HG03280 (cell line): ENCODE measurements around the gene CIB4.

Experiments used
- ATAC-seq: cut with Tn5 transposase; IDR thresholded peaks from one replicate; pipeline ENCODE4 v1.9.1; 2021; ENCODE audit warnings: mild to moderate bottlenecking, moderate library complexity; ENCODE audit not compliant: unreplicated experiment

CIB4 gene

GRCh38 chr2:26609205-26609631, 31.9 kb downstream of the CIB4 start:
- ATAC-seq, result no peak

- ATAC-seq, result no peak
Observed at GRCh38 chr2:26608557-26608956, 32.6 kb downstream of the CIB4 start.

GRCh38 chr2:26607698-26608097, 33.5 kb downstream of the CIB4 start:
- ATAC-seq, result no peak

DNA sequence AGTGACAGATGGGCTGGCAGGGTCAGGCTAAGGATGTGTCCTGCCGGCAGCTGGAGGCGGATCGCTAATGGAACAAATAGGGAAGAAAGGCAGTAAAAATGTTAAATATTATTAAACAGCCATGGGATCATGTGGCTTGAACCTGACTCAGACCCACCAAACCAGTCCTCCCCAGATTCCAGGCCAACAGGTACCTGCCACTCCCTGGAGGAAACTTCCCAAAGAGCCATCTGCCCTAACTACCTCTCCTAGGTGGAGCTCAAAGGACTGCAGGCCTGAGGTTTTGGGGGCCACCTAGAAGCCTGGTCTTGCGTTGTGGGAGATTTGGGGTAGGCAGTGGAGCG, 34.3 kb downstream of the CIB4 start:
- ATAC-seq, result no peak

- ATAC-seq, result no peak
Observed at GRCh38 chr2:26605999-26606846, 34.9 kb downstream of the CIB4 start.

DNA sequence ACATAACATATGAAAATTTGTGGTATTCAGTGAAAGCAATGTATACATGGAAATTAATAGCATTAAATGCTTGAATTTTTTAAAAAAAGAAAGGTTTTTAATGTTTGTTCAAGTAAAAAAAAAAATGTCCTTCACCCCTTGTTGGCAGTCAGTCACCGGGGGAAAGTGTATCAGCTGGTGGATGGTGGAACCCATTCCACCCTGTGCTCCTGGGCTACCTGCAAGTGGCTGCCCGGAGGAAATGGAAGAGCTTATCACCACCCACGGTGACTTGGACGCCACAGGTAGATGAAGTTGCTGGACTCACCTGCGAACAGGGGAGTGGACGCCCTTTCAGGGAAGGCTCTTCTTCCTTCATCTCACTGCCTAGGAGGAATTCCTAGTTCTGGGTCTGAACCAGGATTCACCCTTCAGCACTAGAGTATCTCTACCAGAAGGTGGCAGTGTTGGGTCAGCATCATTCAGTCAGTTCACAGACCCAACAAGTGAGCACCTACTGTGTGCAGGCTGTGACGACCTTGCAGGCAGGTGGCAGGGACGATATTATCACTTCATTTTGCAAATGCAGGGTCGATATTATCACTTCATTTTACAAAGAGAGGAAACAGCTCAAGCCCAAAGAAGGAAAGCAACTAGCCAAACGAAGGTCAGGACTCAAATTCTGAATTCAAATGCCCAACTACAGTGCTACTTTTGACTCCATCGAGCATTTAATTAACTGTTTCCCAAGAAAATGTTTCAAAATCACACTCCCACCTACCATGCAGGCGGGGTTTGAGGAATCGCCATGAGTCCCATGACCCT, 35.8 kb downstream of the CIB4 start:
- ATAC-seq, result no peak

GRCh38 chr2:26602575-26602974, 38.6 kb downstream of the CIB4 start:
- no peak for ATAC-seq

GRCh38 chr2:26599387-26599786, 41.8 kb downstream of the CIB4 start:
- ATAC-seq, result no peak

DNA sequence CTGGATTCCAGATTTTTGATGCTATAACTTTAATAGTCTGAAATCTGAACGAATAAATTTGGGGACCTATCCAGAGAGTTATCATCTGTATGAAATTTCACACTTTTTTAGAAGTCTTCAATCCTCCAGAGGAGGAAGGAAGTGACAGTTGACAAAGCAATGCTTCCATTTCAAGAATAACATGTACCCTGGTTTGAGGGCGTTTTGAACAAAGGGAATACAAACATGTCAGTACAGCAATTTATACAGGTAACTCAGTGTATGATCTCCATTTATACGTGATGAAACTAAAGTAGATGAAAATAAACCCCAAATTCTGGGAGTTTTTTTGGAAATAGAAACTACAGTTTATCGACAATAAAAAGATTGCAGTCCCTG, 42.2 kb downstream of the CIB4 start:
- no peak for ATAC-seq

- ATAC-seq, result no peak
Observed at GRCh38 chr2:26598336-26598995, 42.7 kb downstream of the CIB4 start.

DNA sequence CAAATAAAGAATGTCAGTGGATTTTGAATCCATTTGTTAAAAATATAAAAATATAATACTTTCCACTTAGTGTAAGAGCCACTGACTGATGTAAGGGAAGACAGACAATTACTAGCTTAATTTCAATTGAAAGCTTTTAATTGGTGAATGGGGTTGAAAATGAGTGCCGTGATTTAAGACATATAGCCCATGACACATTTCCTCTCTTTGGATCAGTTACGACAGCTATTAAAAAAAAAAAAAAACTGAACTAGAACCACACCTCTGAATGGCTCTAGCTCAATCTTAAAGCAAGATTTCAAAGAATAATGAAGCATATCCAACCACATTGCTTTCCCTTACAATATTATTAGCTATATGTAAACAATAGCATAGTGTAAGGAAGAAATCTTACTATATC, 44.0 kb downstream of the CIB4 start:
- ATAC-seq, result no peak

GRCh38 chr2:26595146-26595545, 46.0 kb downstream of the CIB4 start:
- ATAC-seq, result no peak

DNA sequence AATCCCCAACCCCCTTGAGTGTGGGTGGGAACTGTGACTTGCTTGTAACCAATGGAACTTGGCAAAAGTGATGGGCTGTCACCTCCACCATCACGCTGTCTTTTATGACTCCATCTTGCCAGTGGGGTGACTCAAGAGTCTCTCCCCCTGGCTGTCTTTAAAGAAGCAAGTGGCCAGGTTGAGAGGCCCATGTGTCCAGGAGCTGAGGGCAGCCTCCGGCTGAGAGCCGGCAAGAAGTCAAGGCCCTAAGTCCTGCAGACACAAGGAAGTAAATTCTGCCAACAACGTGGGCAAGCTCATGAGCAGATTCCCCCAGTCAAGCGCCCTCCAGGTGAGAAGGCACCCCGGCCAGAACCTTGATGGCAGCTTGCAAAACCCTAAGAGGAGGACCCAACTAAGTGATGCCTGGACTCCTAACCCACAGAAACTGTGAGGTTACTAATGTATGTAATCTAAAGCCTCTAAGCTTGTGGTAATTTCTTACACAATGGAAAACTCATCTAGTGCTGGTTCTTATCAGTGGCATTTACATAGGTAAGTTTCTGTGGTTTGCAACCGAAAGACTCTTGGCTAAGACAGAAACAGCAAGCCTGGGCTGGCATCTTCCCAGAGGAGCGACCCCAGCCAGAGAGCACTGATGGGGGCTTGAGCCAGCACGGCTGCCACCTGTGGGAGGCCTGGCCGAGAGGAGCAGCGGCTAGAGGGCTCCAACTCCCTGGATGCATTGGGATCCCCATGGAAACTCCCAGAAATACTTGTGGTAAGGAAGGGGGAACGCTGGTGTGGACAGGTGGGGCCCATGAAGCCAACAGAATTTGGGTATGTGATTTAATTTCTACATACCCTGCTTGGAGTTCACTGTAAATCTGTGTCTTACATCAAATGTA, 49.3 kb downstream of the CIB4 start:
- no peak for ATAC-seq

DNA sequence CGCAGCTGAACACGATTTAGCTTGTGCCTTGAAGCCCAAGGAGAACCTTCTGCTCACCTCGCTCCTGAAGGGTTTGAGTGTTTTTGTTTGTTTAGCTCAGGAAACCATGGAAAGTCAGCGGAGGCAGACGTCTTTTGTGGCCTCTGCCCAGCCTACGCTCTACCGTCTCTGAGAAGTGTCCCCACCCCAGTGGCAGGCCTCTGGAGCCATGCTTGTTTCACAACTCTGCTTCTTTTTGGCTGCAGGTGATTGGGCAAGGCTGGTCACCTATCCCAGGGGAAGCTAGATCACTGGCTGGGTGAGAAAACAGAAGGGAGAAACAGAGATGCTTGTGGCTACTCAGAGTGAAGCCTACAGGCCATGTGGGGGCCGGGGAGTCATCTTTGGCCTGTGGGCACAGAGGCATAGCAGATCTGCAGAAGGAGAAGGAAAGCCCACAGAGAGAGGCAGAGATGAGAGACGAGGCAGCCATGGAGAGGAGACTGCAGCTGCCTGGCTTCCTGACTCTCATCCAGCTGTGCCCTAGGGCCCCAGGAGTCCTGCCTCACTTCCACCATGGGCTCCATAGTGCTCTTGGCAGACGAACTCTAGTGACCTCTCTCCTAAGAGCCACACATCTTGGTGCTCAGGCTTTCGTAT, 50.1 kb downstream of the CIB4 start:
- no peak for ATAC-seq

- ATAC-seq, result no peak
Observed at GRCh38 chr2:26590508-26590907, 50.7 kb downstream of the CIB4 start.

- ATAC-seq, result no peak
Observed at GRCh38 chr2:26588576-26588975, 52.6 kb downstream of the CIB4 start.

DNA sequence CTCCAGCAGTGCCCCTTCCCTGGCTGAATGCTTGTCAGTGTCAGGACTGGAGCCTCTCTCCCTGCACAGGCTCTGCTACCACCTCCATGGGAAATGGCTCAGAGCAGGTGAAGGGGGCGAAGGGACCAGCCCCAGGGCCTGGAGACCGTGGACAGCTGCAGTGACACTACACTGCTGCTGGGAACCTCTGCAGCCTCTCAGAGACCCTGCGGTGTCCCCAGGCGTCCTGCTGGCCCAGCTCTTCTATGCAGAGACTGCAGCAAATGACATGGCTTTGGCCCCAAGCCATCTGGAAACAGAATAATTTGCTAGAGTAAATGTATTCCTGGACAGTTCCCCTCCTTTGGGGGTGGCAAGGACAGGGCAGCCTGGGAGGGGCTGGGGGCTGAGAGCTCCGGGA, 53.2 kb downstream of the CIB4 start:
- no peak for ATAC-seq

- no peak for ATAC-seq
Observed at GRCh38 chr2:26585966-26586365, 55.2 kb downstream of the CIB4 start.

GRCh38 chr2:26585100-26585499, 56.1 kb downstream of the CIB4 start:
- no peak for ATAC-seq

DNA sequence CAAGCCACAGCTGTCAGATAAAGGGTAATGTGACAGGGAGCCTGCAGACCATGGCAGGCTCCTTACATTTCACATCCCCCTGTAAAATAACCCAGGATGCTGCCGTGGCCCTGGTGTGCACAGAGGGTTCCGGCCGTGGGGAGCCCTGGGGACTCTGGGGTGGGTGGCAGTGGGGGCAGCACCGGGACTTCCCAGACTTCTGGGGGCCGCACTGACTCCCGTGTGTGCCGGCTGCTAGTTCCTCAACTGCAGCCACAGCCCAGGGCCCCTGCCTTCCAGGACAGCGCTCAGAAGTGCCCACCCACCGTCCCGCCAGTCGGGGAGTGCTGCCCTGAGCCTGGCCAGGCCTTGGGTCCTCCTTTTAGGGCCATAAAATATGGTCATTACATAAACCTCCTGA, 56.5 kb downstream of the CIB4 start:
- no peak for ATAC-seq
